ENCODE results near the gene TMEM248. TPM values are rescaled to one million over a fixed set of nuclear protein-coding genes. Genes with fewer than 3 reads are reported as not detected.

TMEM248 gene
- total and polyA plus RNA-seq, 5 donors: 26.9 to 67.3 (median 60.3) TPM

- 87% methylated on average over 3 of the region's 3 CpGs for WGBS
- ATAC-seq (no peak), DNase-seq (no peak)
- Histone ChIP-seq H3K9me3 (ENCODE audit: control insufficient read depth, low read length) (no peaks in the 10 kb centered on the region), H3K27me3 (ENCODE audit: control insufficient read depth, insufficient read depth) (no peaks in the 10 kb centered on the region), H3K4me1 (ENCODE audit: control insufficient read depth, insufficient read depth, low read length) (peaks cover 5% of the 10 kb centered on the region), H3K27ac (ENCODE audit: low read length) (no peak overlapping the region), H3K4me3 (ENCODE audit: low read length) (no peak overlapping the region)
- intact Hi-C loops (cut with DNase I): no loop called here
These were observed 4.2 kb downstream of the TMEM248 start for GRCh38 chr7:66925255-66925654.

- Histone ChIP-seq H3K4me3 (ENCODE audit: low read length) (no peak overlapping the region), H3K27me3 (ENCODE audit: control insufficient read depth, insufficient read depth) (no peaks in the 10 kb centered on the region), H3K4me1 (ENCODE audit: control insufficient read depth, insufficient read depth, low read length) (peaks cover 9% of the 10 kb centered on the region), H3K9me3 (ENCODE audit: control insufficient read depth, low read length) (no peaks in the 10 kb centered on the region), H3K27ac (ENCODE audit: low read length) (no peak overlapping the region)
- ATAC-seq (no peak), DNase-seq (no peak)
- WGBS: 79% methylated on average over 7 of the region's 7 CpGs
- intact Hi-C loops (cut with DNase I): no loop called here
These were observed 6.4 kb downstream of the TMEM248 start for GRCh38 chr7:66927348-66927948.

GRCh38 chr7:66928388-66928787 is 7.4 kb downstream of the TMEM248 start:
- H3K27me3 ChIP-seq (ENCODE audit: control insufficient read depth, insufficient read depth): no peaks in the 10 kb centered on the region
- DNase-seq (peak in 1 of 3 donors; percentile 65), ATAC-seq (no peak)
- H3K4me1 ChIP-seq (ENCODE audit: control insufficient read depth, insufficient read depth, low read length): peaks cover 9% of the 10 kb centered on the region
- H3K4me3 ChIP-seq (ENCODE audit: low read length): no peak overlapping the region
- intact Hi-C loops (cut with DNase I): no loop called here
- 76% methylated on average over 4 of the region's 4 CpGs for WGBS
- H3K27ac ChIP-seq (ENCODE audit: low read length): no peak overlapping the region
- no peaks in the 10 kb centered on the region for H3K9me3 ChIP-seq (ENCODE audit: control insufficient read depth, low read length)

DNA sequence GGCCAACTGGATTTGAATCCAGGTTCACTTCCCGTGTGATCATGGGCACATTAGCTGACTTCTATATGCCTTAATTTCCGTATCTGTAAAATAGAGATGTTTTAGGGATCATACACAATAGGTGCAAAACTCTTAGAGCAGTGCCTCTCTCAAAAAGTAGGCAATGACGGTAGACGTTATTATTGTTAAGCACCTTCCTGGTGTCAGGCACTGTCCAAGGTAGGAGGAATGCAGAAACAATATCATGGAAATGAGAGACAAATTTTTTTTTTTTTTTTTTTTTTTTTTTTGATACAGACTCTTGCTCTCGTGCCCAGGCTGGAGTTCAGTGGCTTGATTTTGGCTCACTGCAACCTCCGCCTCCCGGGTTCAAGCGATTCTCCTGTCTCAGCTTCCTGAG is 8.1 kb downstream of the TMEM248 start:
- Histone ChIP-seq H3K9me3 (ENCODE audit: control insufficient read depth, low read length) (no peaks in the 10 kb centered on the region), H3K27ac (ENCODE audit: low read length) (no peak overlapping the region), H3K27me3 (ENCODE audit: control insufficient read depth, insufficient read depth) (no peaks in the 10 kb centered on the region), H3K4me3 (ENCODE audit: low read length) (no peak overlapping the region), H3K4me1 (ENCODE audit: control insufficient read depth, insufficient read depth, low read length) (peaks cover 9% of the 10 kb centered on the region)
- no peak for DNase-seq
- 85% methylated on average over 8 of the region's 8 CpGs for WGBS
- ATAC-seq: no peak
- intact Hi-C loops (cut with DNase I): no loop called here

DNA sequence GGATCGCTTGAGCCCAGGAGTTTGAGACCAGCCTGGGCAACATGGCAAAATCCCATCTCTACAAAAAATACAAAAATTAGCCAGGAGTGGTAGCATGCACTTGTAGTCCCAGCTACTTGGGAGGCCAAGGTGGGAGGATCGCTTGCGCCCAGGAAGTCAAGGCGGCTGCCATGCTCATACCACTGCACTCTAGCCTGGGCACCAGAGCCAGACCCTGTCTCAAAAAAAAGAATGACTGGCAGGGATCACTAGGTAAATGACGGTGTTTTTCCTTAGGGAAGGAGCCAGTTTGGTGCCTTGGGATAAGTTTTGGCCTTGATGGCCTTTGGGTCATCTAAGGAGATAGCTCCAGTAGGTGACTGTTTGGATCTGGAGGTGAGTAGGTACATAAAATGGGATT is 8.9 kb downstream of the TMEM248 start:
- H3K27me3 ChIP-seq (ENCODE audit: control insufficient read depth, insufficient read depth): no peaks in the 10 kb centered on the region
- 94% methylated on average over 5 of the region's 5 CpGs for WGBS
- DNase-seq (no peak), ATAC-seq (no peak)
- no peaks in the 10 kb centered on the region for H3K9me3 ChIP-seq (ENCODE audit: control insufficient read depth, low read length)
- H3K4me3 ChIP-seq (ENCODE audit: low read length): no peak overlapping the region
- intact Hi-C loops (cut with DNase I): no loop called here
- peaks cover 9% of the 10 kb centered on the region for H3K4me1 ChIP-seq (ENCODE audit: control insufficient read depth, insufficient read depth, low read length)
- H3K27ac ChIP-seq (ENCODE audit: low read length): no peak overlapping the region

DNA sequence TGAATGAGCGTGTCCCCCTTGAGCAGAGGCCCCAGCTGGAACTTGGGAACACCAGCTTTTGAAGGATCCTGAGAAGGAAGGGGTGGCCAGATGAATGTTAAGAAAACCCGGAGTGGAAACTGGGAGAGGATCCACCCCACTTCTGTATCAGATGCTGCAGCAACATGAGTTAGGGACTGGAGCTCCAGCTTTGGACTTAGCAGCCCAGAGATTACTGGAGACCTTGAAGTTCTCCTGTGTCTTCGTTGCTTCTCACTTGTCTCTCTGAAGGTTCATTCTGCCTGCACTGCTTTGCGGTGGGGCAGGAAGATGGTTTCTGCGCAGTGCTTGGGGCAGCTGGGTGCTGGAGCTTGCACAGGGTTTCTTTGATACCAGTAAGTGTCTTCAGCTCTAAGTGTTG is 9.3 kb downstream of the TMEM248 start:
- intact Hi-C loops (cut with DNase I): no loop called here
- no peak for DNase-seq
- WGBS: 67% methylated on average over 5 of the region's 5 CpGs
- peaks cover 9% of the 10 kb centered on the region for H3K4me1 ChIP-seq (ENCODE audit: control insufficient read depth, insufficient read depth, low read length)
- no peak overlapping the region for H3K27ac ChIP-seq (ENCODE audit: low read length)
- no peak overlapping the region for H3K4me3 ChIP-seq (ENCODE audit: low read length)
- no peaks in the 10 kb centered on the region for H3K27me3 ChIP-seq (ENCODE audit: control insufficient read depth, insufficient read depth)
- ATAC-seq: no peak
- H3K9me3 ChIP-seq (ENCODE audit: control insufficient read depth, low read length): no peaks in the 10 kb centered on the region

DNA sequence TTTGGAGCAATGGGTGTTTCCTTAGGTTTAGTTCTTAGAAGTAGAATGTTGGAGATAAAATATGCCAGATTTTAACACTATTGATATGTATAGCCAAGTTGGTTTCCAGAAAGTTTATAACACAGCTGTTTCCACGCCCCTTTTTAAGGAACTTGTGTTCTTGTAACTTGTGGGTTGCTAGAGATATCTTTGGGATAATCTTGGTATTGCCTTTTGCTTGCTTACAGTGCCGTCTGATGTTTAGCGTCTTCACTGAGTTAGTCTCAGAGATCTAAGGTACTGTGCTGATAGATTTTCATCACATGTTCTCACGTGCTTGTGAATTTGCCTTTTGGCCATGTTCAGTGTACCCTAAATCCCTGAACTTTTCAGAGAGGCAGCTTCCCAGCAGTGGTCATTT is 12.4 kb downstream of the TMEM248 start:
- Histone ChIP-seq H3K4me1 (ENCODE audit: control insufficient read depth, insufficient read depth, low read length) (peaks cover 7% of the 10 kb centered on the region), H3K4me3 (ENCODE audit: low read length) (no peak overlapping the region), H3K27me3 (ENCODE audit: control insufficient read depth, insufficient read depth) (no peaks in the 10 kb centered on the region), H3K9me3 (ENCODE audit: control insufficient read depth, low read length) (no peaks in the 10 kb centered on the region), H3K27ac (ENCODE audit: low read length) (no peak overlapping the region)
- DNase-seq (no peak), ATAC-seq (no peak)
- WGBS: 76% methylated on average over 4 of the region's 4 CpGs
- intact Hi-C loops (cut with DNase I): no loop called here

DNA sequence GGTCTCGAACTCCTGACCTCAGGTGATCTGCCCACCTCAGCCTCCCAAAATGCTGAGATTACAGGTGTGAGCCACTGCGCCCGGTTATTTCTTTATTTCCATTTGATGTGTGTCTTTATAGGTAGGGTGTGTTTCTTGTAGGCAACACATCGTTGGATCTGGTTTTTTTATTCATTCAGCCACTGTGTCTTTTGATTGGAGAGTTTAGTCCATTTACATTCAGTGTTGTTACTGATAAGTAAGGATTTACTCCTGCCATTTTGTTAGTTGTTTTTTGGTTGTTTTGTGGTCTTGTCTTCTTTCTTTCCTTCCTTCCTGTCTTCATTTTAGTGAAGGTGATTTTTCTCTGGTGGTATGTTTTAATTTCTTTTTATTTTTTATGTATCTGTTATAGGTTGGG is 16.9 kb downstream of the TMEM248 start:
- intact Hi-C loops (cut with DNase I): no loop called here
- H3K9me3 ChIP-seq (ENCODE audit: control insufficient read depth, low read length): no peaks in the 10 kb centered on the region
- WGBS: 98% methylated on average over 4 of the region's 4 CpGs
- ATAC-seq (no peak), DNase-seq (no peak)
- H3K27ac ChIP-seq (ENCODE audit: low read length): no peak overlapping the region
- no peaks in the 10 kb centered on the region for H3K27me3 ChIP-seq (ENCODE audit: control insufficient read depth, insufficient read depth)
- H3K4me1 ChIP-seq (ENCODE audit: control insufficient read depth, insufficient read depth, low read length): no peaks in the 10 kb centered on the region
- H3K4me3 ChIP-seq (ENCODE audit: low read length): no peak overlapping the region

DNA sequence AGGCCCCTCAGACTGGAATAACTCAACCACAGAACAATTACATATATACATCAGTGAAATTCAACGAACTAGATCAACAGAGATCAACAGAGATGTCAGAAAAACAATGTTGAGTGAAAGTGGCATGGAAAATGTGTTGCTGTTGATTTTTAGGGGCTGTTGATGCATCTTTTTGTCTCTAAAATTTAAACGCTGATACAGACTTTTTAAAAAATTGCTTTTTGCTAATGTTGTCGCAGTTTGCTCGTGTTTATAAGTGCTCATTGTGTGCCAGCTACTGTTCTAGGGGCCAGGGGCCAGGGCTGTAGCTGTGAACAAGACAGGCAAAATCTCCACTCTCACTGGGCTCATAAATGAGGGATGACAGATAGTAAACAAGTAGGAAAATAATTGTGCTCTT is 18.3 kb downstream of the TMEM248 start:
- no peak for DNase-seq
- WGBS: 88% methylated on average over 4 of the region's 4 CpGs
- Histone ChIP-seq H3K27ac (ENCODE audit: low read length) (no peak overlapping the region), H3K4me1 (ENCODE audit: control insufficient read depth, insufficient read depth, low read length) (no peaks in the 10 kb centered on the region), H3K27me3 (ENCODE audit: control insufficient read depth, insufficient read depth) (no peaks in the 10 kb centered on the region), H3K9me3 (ENCODE audit: control insufficient read depth, low read length) (no peaks in the 10 kb centered on the region), H3K4me3 (ENCODE audit: low read length) (no peak overlapping the region)
- ATAC-seq: no peak
- intact Hi-C loops (cut with DNase I): no loop called here

- H3K27me3 ChIP-seq (ENCODE audit: control insufficient read depth, insufficient read depth): no peaks in the 10 kb centered on the region
- intact Hi-C loops (cut with DNase I): no loop called here
- DNase-seq (no peak), ATAC-seq (peak in 1 of 2 donors; percentile 43)
- H3K4me3 ChIP-seq (ENCODE audit: low read length): no peak overlapping the region
- H3K4me1 ChIP-seq (ENCODE audit: control insufficient read depth, insufficient read depth, low read length): no peaks in the 10 kb centered on the region
- H3K27ac ChIP-seq (ENCODE audit: low read length): no peak overlapping the region
- no peaks in the 10 kb centered on the region for H3K9me3 ChIP-seq (ENCODE audit: control insufficient read depth, low read length)
- 27% methylated on average over 2 of the region's 2 CpGs for WGBS
These were observed 25.5 kb downstream of the TMEM248 start for GRCh38 chr7:66946545-66946944.

GRCh38 chr7:66948480-66949109 is 27.6 kb downstream of the TMEM248 start:
- H3K27ac ChIP-seq (ENCODE audit: low read length): no peak overlapping the region
- H3K4me1 ChIP-seq (ENCODE audit: control insufficient read depth, insufficient read depth, low read length): no peaks in the 10 kb centered on the region
- 93% methylated on average over 19 of the region's 19 CpGs for WGBS
- ATAC-seq: no peak
- H3K27me3 ChIP-seq (ENCODE audit: control insufficient read depth, insufficient read depth): no peaks in the 10 kb centered on the region
- no peak overlapping the region for H3K4me3 ChIP-seq (ENCODE audit: low read length)
- no peaks in the 10 kb centered on the region for H3K9me3 ChIP-seq (ENCODE audit: control insufficient read depth, low read length)
- no peak for DNase-seq
- intact Hi-C loops (cut with DNase I): no loop called here

GRCh38 chr7:66950311-66950710 is 29.3 kb downstream of the TMEM248 start:
- Histone ChIP-seq H3K4me3 (ENCODE audit: low read length) (no peak overlapping the region), H3K27me3 (ENCODE audit: control insufficient read depth, insufficient read depth) (no peaks in the 10 kb centered on the region), H3K9me3 (ENCODE audit: control insufficient read depth, low read length) (no peaks in the 10 kb centered on the region), H3K27ac (ENCODE audit: low read length) (no peak overlapping the region), H3K4me1 (ENCODE audit: control insufficient read depth, insufficient read depth, low read length) (no peaks in the 10 kb centered on the region)
- DNase-seq (no peak), ATAC-seq (no peak)
- intact Hi-C loops (cut with DNase I): no loop called here
- 74% methylated on average over 3 of the region's 3 CpGs for WGBS
